AG09309 (cell line): ENCODE results near the gene MMP25.

Source experiments
- DNase-seq: peaks from one replicate; pipeline ENCODE4 v3.0.0-alpha.2; 2010; ENCODE audit warnings: low read depth
- H3K4me3 ChIP-seq: 2 replicates; pipeline ENCODE4 v1.5.1; 2011; ENCODE audit warnings: mild to moderate bottlenecking, low read depth, low read length, moderate library complexity; ENCODE audit not compliant: control insufficient read depth
- TF ChIP-seq, protein P1 (sequence below): IDR thresholded peaks from 2 replicates; pipeline ENCODE4 v1.5.1; 2011; ENCODE audit warnings: mild to moderate bottlenecking, low read depth, low read length, inconsistent platforms; ENCODE audit not compliant: insufficient read depth, control insufficient read depth; ENCODE audit errors: missing control alignments

The MMP25 gene

DNA sequence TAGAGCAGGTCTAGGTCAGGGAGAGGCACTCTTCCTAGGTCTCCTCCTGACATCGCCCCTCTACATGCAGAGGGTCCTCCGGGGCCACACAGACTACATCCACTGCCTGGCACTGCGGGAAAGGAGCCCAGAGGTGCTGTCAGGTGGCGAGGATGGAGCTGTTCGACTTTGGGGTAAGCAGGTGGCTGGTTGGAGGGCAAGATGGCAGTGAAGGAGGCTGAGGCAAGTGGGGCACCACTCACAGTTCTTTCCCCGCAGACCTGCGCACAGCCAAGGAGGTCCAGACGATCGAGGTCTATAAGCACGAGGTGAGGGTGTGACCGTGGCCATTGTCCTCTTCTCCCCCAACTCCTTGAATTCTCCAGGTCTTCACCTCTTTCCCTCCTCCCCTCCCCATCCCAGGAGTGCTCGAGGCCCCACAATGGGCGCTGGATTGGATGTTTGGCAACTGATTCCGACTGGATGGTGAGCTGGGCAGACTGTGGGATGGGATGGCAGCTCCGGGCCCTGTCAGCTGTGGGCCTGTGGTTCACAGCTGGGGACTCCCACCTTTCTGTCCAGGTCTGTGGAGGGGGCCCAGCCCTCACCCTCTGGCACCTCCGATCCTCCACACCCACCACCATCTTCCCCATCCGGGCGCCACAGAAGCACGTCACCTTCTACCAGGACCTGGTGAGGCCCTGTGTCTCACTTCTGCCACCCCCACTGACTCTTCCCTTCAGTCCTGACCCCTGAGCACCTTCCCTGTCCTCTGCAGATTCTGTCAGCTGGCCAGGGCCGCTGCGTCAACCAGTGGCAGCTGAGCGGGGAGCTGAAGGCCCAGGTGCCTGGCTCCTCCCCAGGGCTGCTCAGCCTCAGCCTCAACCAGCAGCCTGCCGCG, 19.5 kb upstream of the MMP25 start:
- H3K4me3 ChIP-seq, result no peak overlapping the region
- TF ChIP-seq, protein P1, sequence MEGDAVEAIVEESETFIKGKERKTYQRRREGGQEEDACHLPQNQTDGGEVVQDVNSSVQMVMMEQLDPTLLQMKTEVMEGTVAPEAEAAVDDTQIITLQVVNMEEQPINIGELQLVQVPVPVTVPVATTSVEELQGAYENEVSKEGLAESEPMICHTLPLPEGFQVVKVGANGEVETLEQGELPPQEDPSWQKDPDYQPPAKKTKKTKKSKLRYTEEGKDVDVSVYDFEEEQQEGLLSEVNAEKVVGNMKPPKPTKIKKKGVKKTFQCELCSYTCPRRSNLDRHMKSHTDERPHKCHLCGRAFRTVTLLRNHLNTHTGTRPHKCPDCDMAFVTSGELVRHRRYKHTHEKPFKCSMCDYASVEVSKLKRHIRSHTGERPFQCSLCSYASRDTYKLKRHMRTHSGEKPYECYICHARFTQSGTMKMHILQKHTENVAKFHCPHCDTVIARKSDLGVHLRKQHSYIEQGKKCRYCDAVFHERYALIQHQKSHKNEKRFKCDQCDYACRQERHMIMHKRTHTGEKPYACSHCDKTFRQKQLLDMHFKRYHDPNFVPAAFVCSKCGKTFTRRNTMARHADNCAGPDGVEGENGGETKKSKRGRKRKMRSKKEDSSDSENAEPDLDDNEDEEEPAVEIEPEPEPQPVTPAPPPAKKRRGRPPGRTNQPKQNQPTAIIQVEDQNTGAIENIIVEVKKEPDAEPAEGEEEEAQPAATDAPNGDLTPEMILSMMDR, result no peak
- no peak for DNase-seq

- no peak for DNase-seq
- TF ChIP-seq, protein P1, result no peak
- no peak overlapping the region for H3K4me3 ChIP-seq
These were observed 18.9 kb upstream of the MMP25 start for GRCh38 chr16:3027489-3027795.

DNA sequence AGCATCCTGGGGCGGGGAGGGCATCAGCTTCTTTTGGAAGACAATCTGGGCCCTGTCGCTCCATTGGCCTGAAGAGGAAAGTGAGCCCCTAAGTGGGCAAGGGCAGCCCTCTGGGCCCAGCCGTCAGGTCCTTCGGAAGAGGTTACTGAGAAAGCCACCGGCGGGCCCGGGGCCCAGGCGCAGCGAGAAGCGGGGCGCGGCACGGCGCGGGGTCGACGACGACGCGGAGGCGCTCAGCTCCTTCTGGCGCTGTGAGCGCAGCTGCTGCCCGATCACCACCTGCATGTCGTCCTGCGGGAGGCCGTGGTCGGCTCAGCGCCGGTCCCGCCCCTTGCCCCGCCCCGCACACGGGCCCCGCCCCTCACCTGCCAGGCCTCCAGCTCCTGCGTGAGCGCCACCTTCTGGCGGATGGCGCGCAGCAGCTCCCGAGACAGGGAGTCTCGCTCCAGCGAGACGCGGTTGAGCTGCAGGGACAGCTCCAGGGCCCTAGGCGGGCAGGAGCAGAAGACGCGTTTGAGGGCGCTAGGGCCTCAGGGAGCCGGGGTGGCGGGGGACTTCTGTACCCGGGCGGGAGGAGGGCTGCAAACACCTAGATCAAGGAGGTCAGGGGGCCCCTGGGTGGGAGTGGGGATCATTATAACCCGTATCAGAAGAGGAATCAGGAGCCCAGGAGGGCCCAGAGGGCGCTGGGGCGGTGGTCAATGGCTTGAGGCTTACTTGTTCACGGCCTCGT, 18.2 kb upstream of the MMP25 start:
- DNase-seq, result no peak
- TF ChIP-seq, protein P1, result peak; percentile 57
- H3K4me3 ChIP-seq, result no peak overlapping the region

DNA sequence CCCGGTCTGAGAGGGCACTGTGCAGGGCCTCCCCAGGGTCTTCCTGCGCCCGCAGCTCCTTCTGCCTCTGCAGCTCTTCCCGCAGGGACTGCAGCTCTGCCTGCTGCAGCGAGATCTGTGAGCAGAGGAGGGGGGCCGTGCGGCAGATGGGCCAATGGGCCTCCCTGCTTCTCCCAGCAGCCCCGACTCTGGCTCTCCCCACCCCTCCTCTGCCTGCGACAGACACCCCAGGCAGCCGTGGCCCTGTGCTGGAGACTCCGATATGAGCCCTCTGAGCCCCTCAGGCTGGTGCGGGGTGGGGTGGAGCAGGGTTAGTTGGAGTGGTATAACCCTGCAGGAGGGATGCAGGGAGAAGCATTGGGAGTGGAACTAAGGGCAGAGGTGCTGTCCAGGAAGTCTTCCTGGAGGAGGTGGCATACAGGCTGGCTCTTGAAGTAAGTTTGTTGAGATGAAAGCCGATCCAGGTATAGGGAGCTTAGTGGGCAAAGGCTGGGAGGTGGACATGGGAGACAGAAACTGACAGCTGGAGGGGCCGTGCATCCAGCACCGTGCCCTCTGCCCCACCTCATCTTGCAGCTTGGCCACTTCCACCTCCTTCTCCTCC, 17.5 kb upstream of the MMP25 start:
- no peak for DNase-seq
- H3K4me3 ChIP-seq, result no peak overlapping the region
- TF ChIP-seq, protein P1, result no peak

GRCh38 chr16:3029491-3030221, 16.7 kb upstream of the MMP25 start:
- H3K4me3 ChIP-seq, result no peak overlapping the region; the same call in 1 of the 2 replicates
- TF ChIP-seq, protein P1, result no peak
- DNase-seq, result no peak
